Neural cell (in vitro differentiated cells): ENCODE measurements around the gene SFI1. TPM values are rescaled to one million over a fixed set of nuclear protein-coding genes. Genes with fewer than 3 reads are reported as not detected.

Experiments used
- H2AFZ ChIP-seq: fragments of 200-600, 300-800 bp; sonication (generic), shearing (Covaris generic); 2 replicates; pipeline ENCODE4 v1.6.0; 2014; ENCODE audit warnings: low read depth, mild to moderate bottlenecking, antibody characterized with exemption, low read length, moderate library complexity
- H3F3A ChIP-seq: fragments of 200-600 bp; shearing (Covaris generic); 2 replicates; pipeline ENCODE4 v1.6.1; 2016; ENCODE audit warnings: mild to moderate bottlenecking, moderate library complexity, mixed read lengths, antibody characterized with exemption, low read length; ENCODE audit not compliant: insufficient read depth, poor library complexity, severe bottlenecking
- H3K27ac ChIP-seq: fragments of 200-600, 300-800 bp; sonication (generic), shearing (Covaris generic); 2 replicates; pipeline ENCODE4 v1.5.1; 2014; ENCODE audit warnings: mild to moderate bottlenecking, low read length, moderate library complexity
- H3K27me3 ChIP-seq: fragments of 300-800, 200-600 bp; sonication (generic), shearing (Covaris generic); 2 replicates; pipeline ENCODE4 v1.6.0; 2014; ENCODE audit warnings: mild to moderate bottlenecking, low read depth, low read length, moderate library complexity; ENCODE audit not compliant: insufficient read depth
- H3K36me3 ChIP-seq: fragments of 300-800, 200-600 bp; sonication (generic), shearing (Covaris generic); 2 replicates; pipeline ENCODE4 v1.5.1; 2014; ENCODE audit warnings: mild to moderate bottlenecking, antibody characterized with exemption, low read length, moderate library complexity; ENCODE audit not compliant: insufficient read depth
- H3K4me2 ChIP-seq: fragments of 300-800, 200-600 bp; sonication (generic), shearing (Covaris generic); 2 replicates; pipeline ENCODE4 v1.6.0; 2014; ENCODE audit warnings: mild to moderate bottlenecking, low read length
- H3K4me3 ChIP-seq: fragments of 300-800, 200-600 bp; sonication (generic), shearing (Covaris generic); 2 replicates; pipeline ENCODE4 v1.5.1; 2014; ENCODE audit warnings: mild to moderate bottlenecking, low read length, moderate library complexity
- H3K79me2 ChIP-seq: fragments of 200-600 bp; shearing (Covaris generic); replicated peaks from 2 replicates; pipeline ENCODE4 v1.6.0; 2014; ENCODE audit warnings: mild to moderate bottlenecking, low read length, moderate library complexity; ENCODE audit not compliant: insufficient read depth
- H3K9ac ChIP-seq: fragments of 300-800, 200-600 bp; sonication (generic), shearing (Covaris generic); 2 replicates; pipeline ENCODE4 v1.6.1; 2016; ENCODE audit warnings: mild to moderate bottlenecking, low read length, mixed read lengths
- H3K9me2 ChIP-seq: fragments of 200-600 bp; shearing (Covaris generic); 2 replicates; pipeline ENCODE4 v1.6.1; 2016; ENCODE audit warnings: mild to moderate bottlenecking, low read length, mixed read lengths; ENCODE audit not compliant: insufficient read depth
- H3K9me3 ChIP-seq: fragments of 200-600, 300-800 bp; sonication (generic), shearing (Covaris generic); 2 replicates; pipeline ENCODE4 v1.6.1; 2016; ENCODE audit warnings: mild to moderate bottlenecking, mixed run types, low read length, moderate library complexity, mixed read lengths
- H4K20me1 ChIP-seq: fragments of 200-600 bp; shearing (Covaris generic); 2 replicates; pipeline ENCODE4 v1.6.1; 2016; ENCODE audit warnings: mild to moderate bottlenecking, mixed run types; ENCODE audit not compliant: insufficient read depth
- EP300 ChIP-seq: fragments of 450-650 bp; conservative IDR thresholded peaks from 2 replicates; pipeline ENCODE4 v1.6.1; 2014; ENCODE audit warnings: antibody characterized with exemption, mild to moderate bottlenecking, moderate library complexity; ENCODE audit not compliant: poor library complexity, severe bottlenecking
- EZH2 ChIP-seq: fragments of 200-600, 300-800 bp; shearing (Covaris generic), sonication (generic); IDR thresholded peaks from 2 replicates; pipeline ENCODE4 v1.6.1; 2014; ENCODE audit warnings: antibody characterized with exemption, low read length, borderline replicate concordance, mild to moderate bottlenecking; ENCODE audit not compliant: insufficient read depth, poor library complexity, severe bottlenecking
- MXI1 ChIP-seq: fragments of 450-650 bp; conservative IDR thresholded peaks from 2 replicates; pipeline ENCODE4 v1.6.1; 2014; ENCODE audit warnings: antibody characterized with exemption, mild to moderate bottlenecking; ENCODE audit not compliant: poor library complexity, severe bottlenecking
- POLR2AphosphoS5 ChIP-seq: IDR thresholded peaks from 2 replicates; pipeline ENCODE4 v1.6.1; 2012
- RAD21 ChIP-seq: fragments of 450-650 bp; conservative IDR thresholded peaks from 2 replicates; pipeline ENCODE4 v1.6.1; 2014; ENCODE audit warnings: antibody characterized with exemption, mild to moderate bottlenecking, moderate library complexity
- SMC3 ChIP-seq: fragments of 450-650 bp; conservative IDR thresholded peaks from 2 replicates; pipeline ENCODE4 v1.6.1; 2014; ENCODE audit warnings: antibody characterized with exemption, mild to moderate bottlenecking, moderate library complexity; ENCODE audit not compliant: poor library complexity
- TAF1 ChIP-seq: IDR thresholded peaks from 2 replicates; pipeline ENCODE4 v1.6.1; 2012; ENCODE audit warnings: low read depth
- polyA plus RNA-seq: library from polyadenylated mRNA; depleted of rRNA; stranded (reverse); fragments of >200 nt; gene quantifications from 2 replicates; pipeline ENCODE4 v1.2.3, GENCODE V29; 2014
- TF ChIP-seq, protein P1 (sequence below): IDR thresholded peaks from 2 replicates; pipeline ENCODE4 v1.6.1; 2012; ENCODE audit warnings: borderline replicate concordance
- TF ChIP-seq, protein P2 (sequence below): fragments of 450-650 bp; IDR thresholded peaks from 2 replicates; pipeline ENCODE4 v1.5.1; 2014; ENCODE audit warnings: antibody characterized with exemption, mild to moderate bottlenecking, moderate library complexity; ENCODE audit not compliant: poor library complexity, severe bottlenecking

SFI1 gene
- polyA plus RNA-seq, 1 donor from 2014 or later: 19.9 TPM

DNA sequence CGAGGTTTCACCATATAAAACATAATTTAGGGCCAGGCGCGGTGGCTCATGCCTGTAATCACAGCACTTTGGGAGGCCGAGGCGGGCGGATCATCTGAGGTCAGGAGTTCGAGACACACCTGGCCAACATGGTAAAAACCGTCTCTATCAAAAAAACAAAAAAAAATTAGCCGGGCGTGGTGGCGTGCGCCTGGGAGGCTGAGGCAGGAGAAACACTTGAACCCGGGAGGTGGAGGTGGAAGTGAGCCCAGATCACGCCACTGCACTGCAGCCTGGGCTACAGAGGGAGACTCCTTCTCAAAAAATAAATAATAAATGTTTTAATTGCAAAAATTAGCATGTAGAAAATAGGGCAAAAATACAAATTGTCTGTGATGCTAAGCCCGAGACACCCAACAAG, 993 bp upstream of the SFI1 start:
- H3K4me3 ChIP-seq: peak overlapping the region; percentile 94
- H3K79me2 ChIP-seq: peaks cover 2% of the 10 kb centered on the region
- peak overlapping the region; percentile 71 for H3K9ac ChIP-seq
- no peak overlapping the region for H2AFZ ChIP-seq
- H3K36me3 ChIP-seq: no peaks in the 10 kb centered on the region
- no peaks in the 10 kb centered on the region for H4K20me1 ChIP-seq
- H3K27ac ChIP-seq: no peak overlapping the region
- H3K9me2 ChIP-seq: no peaks in the 10 kb centered on the region
- no peaks in the 10 kb centered on the region for H3K27me3 ChIP-seq
- H3F3A ChIP-seq: no peaks in the 10 kb centered on the region
- TF ChIP-seq RAD21 (no peak), POLR2AphosphoS5 (no peak), TAF1 (no peak), SMC3 (no peak), EZH2 (no peak), MXI1 (no peak), EP300 (no peak)
- TF ChIP-seq, protein P1, sequence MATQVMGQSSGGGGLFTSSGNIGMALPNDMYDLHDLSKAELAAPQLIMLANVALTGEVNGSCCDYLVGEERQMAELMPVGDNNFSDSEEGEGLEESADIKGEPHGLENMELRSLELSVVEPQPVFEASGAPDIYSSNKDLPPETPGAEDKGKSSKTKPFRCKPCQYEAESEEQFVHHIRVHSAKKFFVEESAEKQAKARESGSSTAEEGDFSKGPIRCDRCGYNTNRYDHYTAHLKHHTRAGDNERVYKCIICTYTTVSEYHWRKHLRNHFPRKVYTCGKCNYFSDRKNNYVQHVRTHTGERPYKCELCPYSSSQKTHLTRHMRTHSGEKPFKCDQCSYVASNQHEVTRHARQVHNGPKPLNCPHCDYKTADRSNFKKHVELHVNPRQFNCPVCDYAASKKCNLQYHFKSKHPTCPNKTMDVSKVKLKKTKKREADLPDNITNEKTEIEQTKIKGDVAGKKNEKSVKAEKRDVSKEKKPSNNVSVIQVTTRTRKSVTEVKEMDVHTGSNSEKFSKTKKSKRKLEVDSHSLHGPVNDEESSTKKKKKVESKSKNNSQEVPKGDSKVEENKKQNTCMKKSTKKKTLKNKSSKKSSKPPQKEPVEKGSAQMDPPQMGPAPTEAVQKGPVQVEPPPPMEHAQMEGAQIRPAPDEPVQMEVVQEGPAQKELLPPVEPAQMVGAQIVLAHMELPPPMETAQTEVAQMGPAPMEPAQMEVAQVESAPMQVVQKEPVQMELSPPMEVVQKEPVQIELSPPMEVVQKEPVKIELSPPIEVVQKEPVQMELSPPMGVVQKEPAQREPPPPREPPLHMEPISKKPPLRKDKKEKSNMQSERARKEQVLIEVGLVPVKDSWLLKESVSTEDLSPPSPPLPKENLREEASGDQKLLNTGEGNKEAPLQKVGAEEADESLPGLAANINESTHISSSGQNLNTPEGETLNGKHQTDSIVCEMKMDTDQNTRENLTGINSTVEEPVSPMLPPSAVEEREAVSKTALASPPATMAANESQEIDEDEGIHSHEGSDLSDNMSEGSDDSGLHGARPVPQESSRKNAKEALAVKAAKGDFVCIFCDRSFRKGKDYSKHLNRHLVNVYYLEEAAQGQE: no peak
- TF ChIP-seq, protein P2, sequence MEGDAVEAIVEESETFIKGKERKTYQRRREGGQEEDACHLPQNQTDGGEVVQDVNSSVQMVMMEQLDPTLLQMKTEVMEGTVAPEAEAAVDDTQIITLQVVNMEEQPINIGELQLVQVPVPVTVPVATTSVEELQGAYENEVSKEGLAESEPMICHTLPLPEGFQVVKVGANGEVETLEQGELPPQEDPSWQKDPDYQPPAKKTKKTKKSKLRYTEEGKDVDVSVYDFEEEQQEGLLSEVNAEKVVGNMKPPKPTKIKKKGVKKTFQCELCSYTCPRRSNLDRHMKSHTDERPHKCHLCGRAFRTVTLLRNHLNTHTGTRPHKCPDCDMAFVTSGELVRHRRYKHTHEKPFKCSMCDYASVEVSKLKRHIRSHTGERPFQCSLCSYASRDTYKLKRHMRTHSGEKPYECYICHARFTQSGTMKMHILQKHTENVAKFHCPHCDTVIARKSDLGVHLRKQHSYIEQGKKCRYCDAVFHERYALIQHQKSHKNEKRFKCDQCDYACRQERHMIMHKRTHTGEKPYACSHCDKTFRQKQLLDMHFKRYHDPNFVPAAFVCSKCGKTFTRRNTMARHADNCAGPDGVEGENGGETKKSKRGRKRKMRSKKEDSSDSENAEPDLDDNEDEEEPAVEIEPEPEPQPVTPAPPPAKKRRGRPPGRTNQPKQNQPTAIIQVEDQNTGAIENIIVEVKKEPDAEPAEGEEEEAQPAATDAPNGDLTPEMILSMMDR: no peak
- no peaks in the 10 kb centered on the region for H3K9me3 ChIP-seq
- H3K4me2 ChIP-seq: peak overlapping the region; percentile 31

DNA sequence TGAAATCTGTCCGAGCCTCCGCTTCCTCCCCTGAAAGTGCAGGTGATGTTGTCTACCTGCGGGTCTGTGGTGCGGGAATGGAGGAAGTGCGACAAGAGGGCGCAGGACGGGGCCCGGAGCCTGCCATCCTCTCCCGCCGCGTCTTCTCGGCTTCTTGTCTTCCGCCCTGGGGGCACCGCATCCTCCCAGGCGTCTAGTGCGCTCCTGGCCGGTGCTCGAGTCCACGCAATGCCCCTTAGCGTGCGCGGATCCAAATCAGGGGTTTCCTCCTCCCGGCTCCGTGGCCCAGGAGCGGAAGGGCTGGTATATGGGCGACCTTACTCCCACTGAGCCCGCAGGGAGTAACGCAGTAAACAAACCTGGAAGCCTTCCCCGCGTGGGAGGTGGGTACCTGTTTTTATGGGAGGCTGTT, 405 bp downstream of the SFI1 start:
- TF ChIP-seq TAF1: no peak
- TF ChIP-seq, protein P1: no peak
- TF ChIP-seq MXI1: peak; percentile 43
- no peak for TF ChIP-seq POLR2AphosphoS5
- no peak for TF ChIP-seq SMC3
- no peak for TF ChIP-seq RAD21

More for the DNA sequence above, 405 bp downstream of the SFI1 start:
- Histone ChIP-seq H3K4me2 (peak overlapping the region; percentile 50), H4K20me1 (no peaks in the 10 kb centered on the region), H3K79me2 (peaks cover 2% of the 10 kb centered on the region), H3K9me2 (no peaks in the 10 kb centered on the region), H2AFZ (peak overlapping the region; percentile 87), H3K9ac (peak overlapping the region; percentile 71), H3F3A (no peaks in the 10 kb centered on the region), H3K4me3 (peak overlapping the region; percentile 94), H3K27me3 (no peaks in the 10 kb centered on the region), H3K36me3 (no peaks in the 10 kb centered on the region), H3K27ac (peak overlapping the region; percentile 73), H3K9me3 (no peaks in the 10 kb centered on the region)
